GM19099 (cell line): ENCODE results near the gene PPP1R13B.

Experiments
- POLR2A ChIP-seq: IDR thresholded peaks from 3 replicates; pipeline ENCODE4 v1.6.1; 2011; ENCODE audit warnings: low read depth; ENCODE audit not compliant: insufficient read length; ENCODE audit errors: extremely low read depth

Gene PPP1R13B

GRCh38 chr14:103836976-103837725 lies 10.2 kb downstream of the PPP1R13B start:
- TF ChIP-seq POLR2A, result no peak

GRCh38 chr14:103834956-103835355 lies 12.4 kb downstream of the PPP1R13B start:
- no peak for TF ChIP-seq POLR2A

GRCh38 chr14:103833711-103834110 lies 13.7 kb downstream of the PPP1R13B start:
- TF ChIP-seq POLR2A, result no peak

- TF ChIP-seq POLR2A, result no peak
Observed at GRCh38 chr14:103832046-103832445, 15.3 kb downstream of the PPP1R13B start.

- no peak for TF ChIP-seq POLR2A
Observed at GRCh38 chr14:103830511-103831270, 16.7 kb downstream of the PPP1R13B start.

- TF ChIP-seq POLR2A, result no peak
Observed at GRCh38 chr14:103828315-103828967, 18.9 kb downstream of the PPP1R13B start.

GRCh38 chr14:103825101-103825500 lies 22.3 kb downstream of the PPP1R13B start:
- no peak for TF ChIP-seq POLR2A

GRCh38 chr14:103820908-103821307 lies 26.5 kb downstream of the PPP1R13B start:
- TF ChIP-seq POLR2A, result no peak

- TF ChIP-seq POLR2A, result no peak
Observed at GRCh38 chr14:103820382-103820781, 27.0 kb downstream of the PPP1R13B start.

GRCh38 chr14:103819503-103820307 lies 27.7 kb downstream of the PPP1R13B start:
- TF ChIP-seq POLR2A, result no peak

GRCh38 chr14:103818870-103819269 lies 28.5 kb downstream of the PPP1R13B start:
- TF ChIP-seq POLR2A, result no peak

GRCh38 chr14:103818422-103818821 lies 29.0 kb downstream of the PPP1R13B start:
- no peak for TF ChIP-seq POLR2A

GRCh38 chr14:103817595-103817994 lies 29.8 kb downstream of the PPP1R13B start:
- no peak for TF ChIP-seq POLR2A

- no peak for TF ChIP-seq POLR2A
Observed at GRCh38 chr14:103816991-103817390, 30.4 kb downstream of the PPP1R13B start.

GRCh38 chr14:103815253-103815652 lies 32.1 kb downstream of the PPP1R13B start:
- no peak for TF ChIP-seq POLR2A
